HEK293 (cell line): ENCODE measurements around the gene CREM.

Experiments used
- CTCF ChIA-PET: fragments of 350-600 bp; formaldehyde crosslinking; extraction: SDS; loops from one replicate; lab custom pipeline; 2021; ENCODE audit warnings: antibody characterized with exemption; lab: Yijun Ruan, JAX
- POLR2A ChIA-PET: fragments of 300-600 bp; formaldehyde crosslinking; extraction: SDS; loops from one replicate; lab custom pipeline; 2020; ENCODE audit warnings: antibody characterized with exemption, inconsistent platforms; lab: Yijun Ruan, JAX
- H3K27ac ChIP-seq: fragments of 200-500 bp; sonication (Bioruptor generic); 2 replicates; pipeline ENCODE4 v1.5.1; 2014; ENCODE audit warnings: low read depth, low read length, control low read depth, inconsistent platforms; ENCODE audit errors: extremely low read depth
- H3K36me3 ChIP-seq, 2 experiments: fragments of 200-500 bp in 1 of 2; sonication (Bioruptor generic) in 1 of 2; 1 replicate in 1 of 2; 2 replicates in 1 of 2; pipeline ENCODE4 v1.5.1; 2014 to 2017; ENCODE audit warnings: inconsistent platforms in 2 of 2, low read length in 2 of 2; ENCODE audit not compliant: control insufficient read depth in 2 of 2, insufficient read depth in 1 of 2
- H3K4me1 ChIP-seq: fragments of 200-500 bp; sonication (Bioruptor generic); 2 replicates; pipeline ENCODE4 v1.5.1; 2014; ENCODE audit warnings: mild to moderate bottlenecking, low read length, inconsistent platforms; ENCODE audit not compliant: control insufficient read depth, insufficient read depth
- H3K4me3 ChIP-seq: 2 replicates; pipeline ENCODE4 v1.5.1; 2011; ENCODE audit warnings: low read depth, mild to moderate bottlenecking, control low read depth, low read length, moderate library complexity
- H3K9me3 ChIP-seq: fragments of 200-500 bp; sonication (Bioruptor generic); 2 replicates; pipeline ENCODE4 v1.5.1; 2014; ENCODE audit warnings: low read depth, low read length, inconsistent platforms; ENCODE audit not compliant: control insufficient read depth, insufficient read depth
- ATF2 ChIP-seq: fragments of 450-650 bp; formaldehyde crosslinking; IDR thresholded peaks from 2 replicates; pipeline ENCODE4 v1.5.1; 2016; ENCODE audit warnings: missing biosample characterization, missing genetic modification characterization, low read depth
- BCL11A ChIP-seq: fragments of 450-650 bp; formaldehyde crosslinking; IDR thresholded peaks from 2 replicates; pipeline ENCODE4 v1.5.1; 2016; ENCODE audit warnings: low read depth, missing biosample characterization, missing genetic modification characterization
- BCL6B ChIP-seq: fragments of 450-650 bp; formaldehyde crosslinking; IDR thresholded peaks from 2 replicates; pipeline ENCODE4 v1.5.1; 2017; ENCODE audit warnings: missing biosample characterization, missing genetic modification characterization
- FEZF1 ChIP-seq: fragments of 450-650 bp; formaldehyde crosslinking; IDR thresholded peaks from 2 replicates; pipeline ENCODE4 v1.5.1; 2016; ENCODE audit warnings: missing biosample characterization, missing genetic modification characterization
- TCF7L2 ChIP-seq: IDR thresholded peaks from 2 replicates; pipeline ENCODE4 v1.6.1; 2011; ENCODE audit warnings: low read depth, mild to moderate bottlenecking, inconsistent platforms, low read length, moderate library complexity, borderline replicate concordance
- ZBTB7A ChIP-seq: fragments of 450-650 bp; formaldehyde crosslinking; IDR thresholded peaks from 2 replicates; pipeline ENCODE4 v1.5.1; 2016; ENCODE audit warnings: low read depth, missing biosample characterization, missing genetic modification characterization
- ZNF132 ChIP-seq: fragments of 450-650 bp; formaldehyde crosslinking; IDR thresholded peaks from 2 replicates; pipeline ENCODE4 v1.5.1; 2017; ENCODE audit warnings: missing biosample characterization, missing genetic modification characterization, borderline replicate concordance
- ZNF138 ChIP-seq: fragments of 450-650 bp; formaldehyde crosslinking; IDR thresholded peaks from 2 replicates; pipeline ENCODE4 v1.5.1; 2016; ENCODE audit warnings: missing biosample characterization, missing genetic modification characterization, borderline replicate concordance
- ZNF211 ChIP-seq: fragments of 450-650 bp; formaldehyde crosslinking; IDR thresholded peaks from 2 replicates; pipeline ENCODE4 v1.5.1; 2016; ENCODE audit warnings: low read depth, missing biosample characterization, missing genetic modification characterization
- ZNF239 ChIP-seq: fragments of 450-650 bp; formaldehyde crosslinking; IDR thresholded peaks from 2 replicates; pipeline ENCODE4 v1.5.1; 2016; ENCODE audit warnings: missing biosample characterization, missing genetic modification characterization
- ZNF248 ChIP-seq: fragments of 450-650 bp; formaldehyde crosslinking; IDR thresholded peaks from 2 replicates; pipeline ENCODE4 v1.5.1; 2017; ENCODE audit warnings: missing biosample characterization, missing genetic modification characterization
- ZNF341 ChIP-seq: fragments of 450-650 bp; formaldehyde crosslinking; IDR thresholded peaks from 2 replicates; pipeline ENCODE4; 2016; ENCODE audit warnings: low read depth, missing biosample characterization, missing genetic modification characterization
- ZNF350 ChIP-seq: fragments of 450-650 bp; formaldehyde crosslinking; IDR thresholded peaks from 2 replicates; pipeline ENCODE4 v1.5.0; 2017; ENCODE audit warnings: missing biosample characterization, mild to moderate bottlenecking, missing genetic modification characterization
- ZNF354C ChIP-seq: fragments of 450-650 bp; formaldehyde crosslinking; IDR thresholded peaks from 2 replicates; pipeline ENCODE4 v1.5.1; 2016; ENCODE audit warnings: missing biosample characterization, missing genetic modification characterization, low read depth, borderline replicate concordance
- ZNF391 ChIP-seq: fragments of 450-650 bp; formaldehyde crosslinking; IDR thresholded peaks from 2 replicates; pipeline ENCODE4 v1.5.1; 2016; ENCODE audit warnings: low read depth, missing biosample characterization, missing genetic modification characterization, borderline replicate concordance
- ZNF48 ChIP-seq: fragments of 450-650 bp; formaldehyde crosslinking; IDR thresholded peaks from 2 replicates; pipeline ENCODE4 v1.5.1; 2016; ENCODE audit warnings: missing biosample characterization, missing genetic modification characterization
- ZNF510 ChIP-seq: fragments of 450-650 bp; formaldehyde crosslinking; IDR thresholded peaks from 2 replicates; pipeline ENCODE4 v1.5.1; 2018; ENCODE audit warnings: mild to moderate bottlenecking, missing genetic modification characterization, missing biosample characterization; ENCODE audit not compliant: insufficient replicate concordance
- ZNF513 ChIP-seq: fragments of 450-650 bp; IDR thresholded peaks from 2 replicates; pipeline ENCODE4 v1.5.1; 2018; ENCODE audit warnings: missing biosample characterization, missing genetic modification characterization
- ZNF548 ChIP-seq: fragments of 450-650 bp; formaldehyde crosslinking; IDR thresholded peaks from 2 replicates; pipeline ENCODE4 v1.5.1; 2016; ENCODE audit warnings: missing biosample characterization, missing genetic modification characterization
- ZNF580 ChIP-seq: fragments of 450-650 bp; formaldehyde crosslinking; IDR thresholded peaks from 2 replicates; pipeline ENCODE4 v1.5.1; 2016; ENCODE audit warnings: missing biosample characterization, missing genetic modification characterization
- ZNF645 ChIP-seq: fragments of 450-650 bp; formaldehyde crosslinking; IDR thresholded peaks from 2 replicates; pipeline ENCODE4; 2016; ENCODE audit warnings: missing biosample characterization, missing genetic modification characterization
- ZNF777 ChIP-seq: fragments of 450-650 bp; formaldehyde crosslinking; IDR thresholded peaks from 2 replicates; pipeline ENCODE4 v1.5.1; 2017; ENCODE audit warnings: missing biosample characterization, missing genetic modification characterization, borderline replicate concordance
- ZNF791 ChIP-seq: fragments of 450-650 bp; formaldehyde crosslinking; IDR thresholded peaks from 2 replicates; pipeline ENCODE4 v1.5.1; 2016; ENCODE audit warnings: missing biosample characterization, missing genetic modification characterization
- ZNF792 ChIP-seq: fragments of 450-650 bp; formaldehyde crosslinking; IDR thresholded peaks from 2 replicates; pipeline ENCODE4 v1.5.1; 2016; ENCODE audit warnings: missing biosample characterization, missing genetic modification characterization
- ZSCAN30 ChIP-seq: fragments of 450-650 bp; IDR thresholded peaks from 2 replicates; pipeline ENCODE4 v1.5.1; 2018; ENCODE audit warnings: missing biosample characterization, mild to moderate bottlenecking, missing genetic modification characterization, moderate library complexity
- ZSCAN5A ChIP-seq: fragments of 450-650 bp; formaldehyde crosslinking; IDR thresholded peaks from 2 replicates; pipeline ENCODE4 v1.5.1; 2016; ENCODE audit warnings: missing biosample characterization, missing genetic modification characterization

CREM gene

GRCh38 chr10:35166607-35167006 lies 40.0 kb downstream of the CREM start:
- H3K36me3 ChIP-seq = no peaks in the 10 kb centered on the region; a peak in 1 of 3 replicates
- no peak overlapping the region for H3K27ac ChIP-seq
- H3K9me3 ChIP-seq = no peaks in the 10 kb centered on the region
- POLR2A ChIA-PET = no interaction called here
- CTCF ChIA-PET = interaction anchor here (0.7 kb wide), 1 partner anchor 1722 kb away, joined by 3 read pairs; no protein-coding TSS in a partner anchor
- H3K4me3 ChIP-seq = no peak overlapping the region
- TF ChIP-seq ZNF350 (tag by site-specific recombination) (no peak), ZNF239 (tag by site-specific recombination) (no peak), ZBTB7A (tag by site-specific recombination) (no peak), ZNF248 (tag by site-specific recombination) (no peak), ZSCAN5A (no peak), TCF7L2 (no peak), ZNF792 (tag by site-specific recombination) (no peak), ZNF777 (tag by site-specific recombination) (no peak), ZNF580 (tag by site-specific recombination) (no peak), ZNF645 (tag by site-specific recombination) (no peak)
- H3K4me1 ChIP-seq = no peaks in the 10 kb centered on the region

GRCh38 chr10:35167342-35167741 lies 40.7 kb downstream of the CREM start:
- H3K27ac ChIP-seq = no peak overlapping the region
- TF ChIP-seq ATF2 (tag by site-specific recombination) (peak; percentile 34; the same call in 1 of the 2 replicates), BCL6B (tag by site-specific recombination) (no peak)
- TF ChIP-seq, all 188 proteins: peak for 1
- CTCF ChIA-PET = interaction anchor here (0.7 kb wide), 1 partner anchor 1721 kb away, joined by 3 read pairs; no protein-coding TSS in a partner anchor
- no peaks in the 10 kb centered on the region for H3K4me1 ChIP-seq
- H3K36me3 ChIP-seq = no peaks in the 10 kb centered on the region; a peak in 1 of 3 replicates
- no peaks in the 10 kb centered on the region for H3K9me3 ChIP-seq
- no peak overlapping the region for H3K4me3 ChIP-seq
- POLR2A ChIA-PET = no interaction called here

GRCh38 chr10:35172146-35172545 lies 45.5 kb downstream of the CREM start:
- H3K27ac ChIP-seq = no peak overlapping the region
- ChIA-PET POLR2A (no interaction called here), CTCF (interaction anchor here (0.8 kb wide), 1 partner anchor 391 kb away, joined by 4 read pairs; no protein-coding TSS in a partner anchor)
- H3K36me3 ChIP-seq = no peaks in the 10 kb centered on the region; a peak in 1 of 3 replicates
- no peaks in the 10 kb centered on the region for H3K4me1 ChIP-seq
- H3K4me3 ChIP-seq = no peak overlapping the region
- no peaks in the 10 kb centered on the region for H3K9me3 ChIP-seq
- no peak for TF ChIP-seq ZNF138
- no peak for TF ChIP-seq BCL11A (tag by site-specific recombination)
- no peak for TF ChIP-seq ZNF513
- TF ChIP-seq ZNF791 (tag by site-specific recombination) = no peak
- no peak for TF ChIP-seq ZNF132
- no peak for TF ChIP-seq FEZF1
- no peak for TF ChIP-seq ZNF341 (tag by site-specific recombination)
- TF ChIP-seq ZNF211 (tag by site-specific recombination) = no peak
- TF ChIP-seq ZNF354C (tag by site-specific recombination) = no peak
- TF ChIP-seq ZNF48 (tag by site-specific recombination) = no peak
- TF ChIP-seq ZNF548 (tag by site-specific recombination) = no peak
- no peak for TF ChIP-seq ZNF391 (tag by site-specific recombination)
- TF ChIP-seq ZNF510 (tag by site-specific recombination) = no peak
- no peak for TF ChIP-seq ZSCAN30 (tag by site-specific recombination)
